Left ventricle myocardium inferior (tissue), 1 donor: ENCODE data around the gene NR3C2. TPM values are rescaled to one million over a fixed set of nuclear protein-coding genes. Genes with fewer than 3 reads are reported as not detected.

Experiments used
- DNase-seq: peaks from one replicate; pipeline ENCODE4 v3.0.0-alpha.2; 2020
- H3K27ac ChIP-seq: fragments of 200-600 bp; replicated peaks from 2 replicates; pipeline ENCODE4 v1.8.0; 2021
- H3K27me3 ChIP-seq: fragments of 200-600 bp; 2 replicates; pipeline ENCODE4 v1.8.0; 2021; ENCODE audit warnings: low read depth
- H3K36me3 ChIP-seq: fragments of 200-600 bp; 2 replicates; pipeline ENCODE4 v1.8.0; 2021
- H3K4me1 ChIP-seq: fragments of 200-600 bp; 2 replicates; pipeline ENCODE4 v1.8.0; 2021
- H3K4me3 ChIP-seq: fragments of 200-600 bp; 2 replicates; pipeline ENCODE4 v1.8.0; 2021; ENCODE audit warnings: mild to moderate bottlenecking, moderate library complexity
- H3K9me3 ChIP-seq: fragments of 200-600 bp; replicated peaks from 2 replicates; pipeline ENCODE4 v1.8.0; 2021
- CTCF ChIP-seq: fragments of 200-600 bp; IDR thresholded peaks from 2 replicates; pipeline ENCODE4 v1.8.0; 2021; ENCODE audit warnings: antibody characterized with exemption, mild to moderate bottlenecking, borderline replicate concordance
- intact Hi-C: fragments of 100-400 bp; cut with micrococcal nuclease; formaldehyde crosslinking; loops from one replicate; pipeline ENCODE4 v1.11.0; 2022
- total RNA-seq: library from RNA; stranded (reverse); fragmentation: NEBNext Ultra II Directional; extraction: Animal tissue kit (Norgen Biotek cat#: 25700); gene quantifications from one replicate; pipeline ENCODE4 v1.2.1, GENCODE V29; 2021
- donor health status: DM: no; HTN: yes; CAD: no; lungs with severe emphysema.

Gene NR3C2
- total RNA-seq, 1 donor from 2014 or later: 23.9 TPM

GRCh38 chr4:148442832-148443511, 758 bp upstream of the NR3C2 start:
- H3K4me1 ChIP-seq: peaks cover 94% of the 10 kb centered on the region
- DNase-seq: peak; percentile 32
- TF ChIP-seq CTCF: no peak
- H3K27me3 ChIP-seq: no peaks in the 10 kb centered on the region
- intact Hi-C loops: no loop called here
- peak overlapping the region; percentile 90 for H3K4me3 ChIP-seq
- H3K27ac ChIP-seq: peak overlapping the region; percentile 92
- no peaks in the 10 kb centered on the region for H3K9me3 ChIP-seq
- H3K36me3 ChIP-seq: no peaks in the 10 kb centered on the region

- H3K9me3 ChIP-seq: no peaks in the 10 kb centered on the region
- peaks cover 93% of the 10 kb centered on the region for H3K4me1 ChIP-seq
- DNase-seq: no peak
- intact Hi-C loops: no loop called here
- H3K36me3 ChIP-seq: no peaks in the 10 kb centered on the region
- TF ChIP-seq CTCF: peak; percentile 8
- no peaks in the 10 kb centered on the region for H3K27me3 ChIP-seq
- peak overlapping the region; percentile 92 for H3K27ac ChIP-seq
- H3K4me3 ChIP-seq: peak overlapping the region; percentile 90
Measured at GRCh38 chr4:148441624-148441985, 609 bp downstream of the NR3C2 start.

GRCh38 chr4:148438047-148438446, 4.2 kb downstream of the NR3C2 start:
- peaks cover 8% of the 10 kb centered on the region for H3K36me3 ChIP-seq
- no peak overlapping the region for H3K4me3 ChIP-seq
- peaks cover 96% of the 10 kb centered on the region for H3K4me1 ChIP-seq
- no peak for TF ChIP-seq CTCF
- intact Hi-C loops: no loop called here
- H3K9me3 ChIP-seq: no peaks in the 10 kb centered on the region
- H3K27ac ChIP-seq: no peak overlapping the region
- no peak for DNase-seq
- H3K27me3 ChIP-seq: no peaks in the 10 kb centered on the region

- Histone ChIP-seq H3K4me1 (peaks cover 97% of the 10 kb centered on the region), H3K27ac (peak overlapping the region; percentile 78), H3K4me3 (no peak overlapping the region), H3K9me3 (no peaks in the 10 kb centered on the region), H3K27me3 (no peaks in the 10 kb centered on the region), H3K36me3 (peaks cover 8% of the 10 kb centered on the region)
- intact Hi-C loops: no loop called here
- TF ChIP-seq CTCF: no peak
- DNase-seq: no peak
Measured at GRCh38 chr4:148437439-148437838, 4.8 kb downstream of the NR3C2 start.

GRCh38 chr4:148436512-148436911, 5.7 kb downstream of the NR3C2 start:
- Histone ChIP-seq H3K4me1 (peaks cover 99% of the 10 kb centered on the region), H3K27ac (peak overlapping the region; percentile 78), H3K27me3 (no peaks in the 10 kb centered on the region), H3K9me3 (no peaks in the 10 kb centered on the region), H3K4me3 (peak overlapping the region; percentile 19), H3K36me3 (peaks cover 8% of the 10 kb centered on the region)
- TF ChIP-seq CTCF: no peak
- no peak for DNase-seq
- intact Hi-C loops: no loop called here
